Measurements from ENCODE around the gene APOE. TPM values are rescaled to one million over a fixed set of nuclear protein-coding genes. Genes with fewer than 3 reads are reported as not detected.

The APOE gene
- total and polyA plus RNA-seq, 9 of the 15 experiments (the other 6 are each of a cell fraction or from before 2014, with no cell fraction given): 0.14 to 180 (median 58.1) TPM; not detected in 1

DNA sequence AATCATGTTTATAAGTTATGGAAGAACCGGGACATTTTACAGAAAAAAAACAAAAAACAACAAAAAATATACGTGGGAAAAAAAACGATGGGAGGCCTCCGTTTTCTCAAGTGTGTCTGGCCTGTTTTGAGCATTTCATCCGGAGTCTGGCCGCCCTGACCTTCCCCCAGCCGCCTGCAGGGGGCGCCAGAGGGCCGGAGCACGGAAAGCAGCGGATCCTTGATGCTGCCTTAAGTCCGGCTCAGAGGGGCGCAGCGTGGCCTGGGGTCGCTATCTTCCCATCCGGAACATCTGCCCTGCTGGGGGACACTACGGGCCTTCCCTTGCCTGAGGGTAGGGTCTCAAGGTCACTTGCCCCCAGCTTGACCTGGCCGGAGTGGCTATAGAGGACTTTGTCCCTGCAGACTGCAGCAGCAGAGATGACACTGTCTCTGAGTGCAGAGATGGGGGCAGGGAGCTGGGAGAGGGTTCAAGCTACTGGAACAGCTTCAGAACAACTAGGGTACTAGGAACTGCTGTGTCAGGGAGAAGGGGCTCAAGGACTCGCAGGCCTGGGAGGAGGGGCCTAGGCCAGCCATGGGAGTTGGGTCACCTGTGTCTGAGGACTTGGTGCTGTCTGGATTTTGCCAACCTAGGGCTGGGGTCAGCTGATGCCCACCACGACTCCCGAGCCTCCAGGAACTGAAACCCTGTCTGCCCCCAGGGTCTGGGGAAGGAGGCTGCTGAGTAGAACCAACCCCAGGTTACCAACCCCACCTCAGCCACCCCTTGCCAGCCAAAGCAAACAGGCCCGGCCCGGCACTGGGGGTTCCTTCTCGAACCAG lies 1.8 kb upstream of the APOE start (continued):
- TF ChIP-seq, protein P1, sequence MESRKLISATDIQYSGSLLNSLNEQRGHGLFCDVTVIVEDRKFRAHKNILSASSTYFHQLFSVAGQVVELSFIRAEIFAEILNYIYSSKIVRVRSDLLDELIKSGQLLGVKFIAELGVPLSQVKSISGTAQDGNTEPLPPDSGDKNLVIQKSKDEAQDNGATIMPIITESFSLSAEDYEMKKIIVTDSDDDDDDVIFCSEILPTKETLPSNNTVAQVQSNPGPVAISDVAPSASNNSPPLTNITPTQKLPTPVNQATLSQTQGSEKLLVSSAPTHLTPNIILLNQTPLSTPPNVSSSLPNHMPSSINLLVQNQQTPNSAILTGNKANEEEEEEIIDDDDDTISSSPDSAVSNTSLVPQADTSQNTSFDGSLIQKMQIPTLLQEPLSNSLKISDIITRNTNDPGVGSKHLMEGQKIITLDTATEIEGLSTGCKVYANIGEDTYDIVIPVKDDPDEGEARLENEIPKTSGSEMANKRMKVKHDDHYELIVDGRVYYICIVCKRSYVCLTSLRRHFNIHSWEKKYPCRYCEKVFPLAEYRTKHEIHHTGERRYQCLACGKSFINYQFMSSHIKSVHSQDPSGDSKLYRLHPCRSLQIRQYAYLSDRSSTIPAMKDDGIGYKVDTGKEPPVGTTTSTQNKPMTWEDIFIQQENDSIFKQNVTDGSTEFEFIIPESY (CRISPR knock-in tag; IDR thresholded peaks at IDR 0.05): peak; percentile 46; the same call in 1 of the 2 replicates
- TF ChIP-seq, protein P2, sequence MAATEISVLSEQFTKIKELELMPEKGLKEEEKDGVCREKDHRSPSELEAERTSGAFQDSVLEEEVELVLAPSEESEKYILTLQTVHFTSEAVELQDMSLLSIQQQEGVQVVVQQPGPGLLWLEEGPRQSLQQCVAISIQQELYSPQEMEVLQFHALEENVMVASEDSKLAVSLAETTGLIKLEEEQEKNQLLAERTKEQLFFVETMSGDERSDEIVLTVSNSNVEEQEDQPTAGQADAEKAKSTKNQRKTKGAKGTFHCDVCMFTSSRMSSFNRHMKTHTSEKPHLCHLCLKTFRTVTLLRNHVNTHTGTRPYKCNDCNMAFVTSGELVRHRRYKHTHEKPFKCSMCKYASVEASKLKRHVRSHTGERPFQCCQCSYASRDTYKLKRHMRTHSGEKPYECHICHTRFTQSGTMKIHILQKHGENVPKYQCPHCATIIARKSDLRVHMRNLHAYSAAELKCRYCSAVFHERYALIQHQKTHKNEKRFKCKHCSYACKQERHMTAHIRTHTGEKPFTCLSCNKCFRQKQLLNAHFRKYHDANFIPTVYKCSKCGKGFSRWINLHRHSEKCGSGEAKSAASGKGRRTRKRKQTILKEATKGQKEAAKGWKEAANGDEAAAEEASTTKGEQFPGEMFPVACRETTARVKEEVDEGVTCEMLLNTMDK (IDR thresholded peaks at IDR 0.05; ENCODE audit: borderline replicate concordance, insufficient read depth, low read depth, low read length, poor library complexity, severe bottlenecking): peak; percentile 97
- TF ChIP-seq NR4A1 (CRISPR knock-in tag; IDR thresholded peaks at IDR 0.05): 0 out of 2 replicates have a peak, but pooled peaks have one; percentile 62
- no peak for TF ChIP-seq NR4A1 (tag; IDR thresholded peaks at IDR 0.05)
- 0 out of 4 replicates have a peak, but pooled peaks of 1 of the 2 experiments have one; percentile 19 for TF ChIP-seq RCOR1 (IDR thresholded peaks at IDR 0.05; ENCODE audit: borderline replicate concordance in 1 of 2, low read depth in 2 of 2, low read length in 2 of 2)
- TF ChIP-seq CC2D1A (IDR thresholded peaks at IDR 0.05): peak; percentile 45; the same call in 1 of the 2 replicates
- TF ChIP-seq, protein P3, sequence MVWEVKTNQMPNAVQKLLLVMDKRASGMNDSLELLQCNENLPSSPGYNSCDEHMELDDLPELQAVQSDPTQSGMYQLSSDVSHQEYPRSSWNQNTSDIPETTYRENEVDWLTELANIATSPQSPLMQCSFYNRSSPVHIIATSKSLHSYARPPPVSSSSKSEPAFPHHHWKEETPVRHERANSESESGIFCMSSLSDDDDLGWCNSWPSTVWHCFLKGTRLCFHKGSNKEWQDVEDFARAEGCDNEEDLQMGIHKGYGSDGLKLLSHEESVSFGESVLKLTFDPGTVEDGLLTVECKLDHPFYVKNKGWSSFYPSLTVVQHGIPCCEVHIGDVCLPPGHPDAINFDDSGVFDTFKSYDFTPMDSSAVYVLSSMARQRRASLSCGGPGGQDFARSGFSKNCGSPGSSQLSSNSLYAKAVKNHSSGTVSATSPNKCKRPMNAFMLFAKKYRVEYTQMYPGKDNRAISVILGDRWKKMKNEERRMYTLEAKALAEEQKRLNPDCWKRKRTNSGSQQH (CRISPR knock-in tag; IDR thresholded peaks at IDR 0.05): peak; percentile 20; the same call in 1 of the 2 replicates
- 0 out of 2 replicates have a peak, but pooled peaks have one; percentile 31 for TF ChIP-seq ZNF384 (IDR thresholded peaks at IDR 0.05; ENCODE audit: low read depth, low read length)
- peak in 1 of 3 experiments; percentile 16 for TF ChIP-seq YY1 (IDR thresholded peaks at IDR 0.05; ENCODE audit: borderline replicate concordance in 1 of 3, control insufficient read depth in 1 of 3, extremely low read depth in 1 of 3, insufficient read depth in 3 of 3, insufficient read length in 1 of 3, insufficient replicate concordance in 2 of 3, low read depth in 1 of 3, low read length in 2 of 3)
- TF ChIP-seq POLR2B (IDR thresholded peaks at IDR 0.05; ENCODE audit: low read depth, partially characterized antibody): peak; percentile 64
- TF ChIP-seq, protein P4, sequence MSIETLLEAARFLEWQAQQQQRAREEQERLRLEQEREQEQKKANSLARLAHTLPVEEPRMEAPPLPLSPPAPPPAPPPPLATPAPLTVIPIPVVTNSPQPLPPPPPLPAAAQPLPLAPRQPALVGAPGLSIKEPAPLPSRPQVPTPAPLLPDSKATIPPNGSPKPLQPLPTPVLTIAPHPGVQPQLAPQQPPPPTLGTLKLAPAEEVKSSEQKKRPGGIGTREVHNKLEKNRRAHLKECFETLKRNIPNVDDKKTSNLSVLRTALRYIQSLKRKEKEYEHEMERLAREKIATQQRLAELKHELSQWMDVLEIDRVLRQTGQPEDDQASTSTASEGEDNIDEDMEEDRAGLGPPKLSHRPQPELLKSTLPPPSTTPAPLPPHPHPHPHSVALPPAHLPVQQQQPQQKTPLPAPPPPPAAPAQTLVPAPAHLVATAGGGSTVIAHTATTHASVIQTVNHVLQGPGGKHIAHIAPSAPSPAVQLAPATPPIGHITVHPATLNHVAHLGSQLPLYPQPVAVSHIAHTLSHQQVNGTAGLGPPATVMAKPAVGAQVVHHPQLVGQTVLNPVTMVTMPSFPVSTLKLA (conservative IDR thresholded peaks at IDR 0.05): 0 out of 4 replicates have a peak, but pooled peaks of 1 of the 2 experiments have one; percentile 18
- TF ChIP-seq ZNF830 (CRISPR knock-in tag; IDR thresholded peaks at IDR 0.05): 0 out of 2 replicates have a peak, but pooled peaks have one; percentile 9
- peak; percentile 32 for TF ChIP-seq POU5F1 (IDR thresholded peaks at IDR 0.05; ENCODE audit: borderline replicate concordance, low read depth, low read length, partially characterized antibody)
- peak; percentile 94 for TF ChIP-seq ZBTB7A (IDR thresholded peaks at IDR 0.05; ENCODE audit: borderline replicate concordance, control insufficient read depth, low read depth, low read length)
- TF ChIP-seq MYNN (IDR thresholded peaks at IDR 0.05): peak; percentile 87
- TF ChIP-seq MYNN (CRISPR knock-in tag; IDR thresholded peaks at IDR 0.05): no peak
- TF ChIP-seq CREB1 (IDR thresholded peaks at IDR 0.05): no peak
- TF ChIP-seq CREB1 (CRISPR knock-in tag; IDR thresholded peaks at IDR 0.05): peak; percentile 43; the same call in 1 of the 2 replicates
- peak; percentile 68 for TF ChIP-seq ZNF354B (CRISPR knock-in tag; IDR thresholded peaks at IDR 0.05)
